HEK293 (cell line): ENCODE measurements around the gene METTL15.

ENCODE experiments used
- CTCF ChIA-PET: fragments of 350-600 bp; formaldehyde crosslinking; extraction: SDS; loops from one replicate; lab custom pipeline; 2021; ENCODE audit warnings: antibody characterized with exemption; lab: Yijun Ruan, JAX
- POLR2A ChIA-PET: fragments of 300-600 bp; formaldehyde crosslinking; extraction: SDS; loops from one replicate; lab custom pipeline; 2020; ENCODE audit warnings: antibody characterized with exemption, inconsistent platforms; lab: Yijun Ruan, JAX
- H3K27ac ChIP-seq: fragments of 200-500 bp; sonication (Bioruptor generic); 2 replicates; pipeline ENCODE4 v1.5.1; 2014; ENCODE audit warnings: low read depth, low read length, control low read depth, inconsistent platforms; ENCODE audit errors: extremely low read depth
- H3K36me3 ChIP-seq, 2 experiments: fragments of 200-500 bp in 1 of 2; sonication (Bioruptor generic) in 1 of 2; 1 replicate in 1 of 2; 2 replicates in 1 of 2; pipeline ENCODE4 v1.5.1; 2014 to 2017; ENCODE audit warnings: inconsistent platforms in 2 of 2, low read length in 2 of 2; ENCODE audit not compliant: control insufficient read depth in 2 of 2, insufficient read depth in 1 of 2
- H3K4me1 ChIP-seq: fragments of 200-500 bp; sonication (Bioruptor generic); 2 replicates; pipeline ENCODE4 v1.5.1; 2014; ENCODE audit warnings: mild to moderate bottlenecking, low read length, inconsistent platforms; ENCODE audit not compliant: control insufficient read depth, insufficient read depth
- H3K4me3 ChIP-seq: 2 replicates; pipeline ENCODE4 v1.5.1; 2011; ENCODE audit warnings: low read depth, mild to moderate bottlenecking, control low read depth, low read length, moderate library complexity
- H3K9me3 ChIP-seq: fragments of 200-500 bp; sonication (Bioruptor generic); 2 replicates; pipeline ENCODE4 v1.5.1; 2014; ENCODE audit warnings: low read depth, low read length, inconsistent platforms; ENCODE audit not compliant: control insufficient read depth, insufficient read depth
- PRDM1 ChIP-seq: fragments of 450-650 bp; formaldehyde crosslinking; IDR thresholded peaks from 2 replicates; pipeline ENCODE4; 2016; ENCODE audit warnings: missing biosample characterization, missing genetic modification characterization
- SCRT1 ChIP-seq: fragments of 450-650 bp; formaldehyde crosslinking; IDR thresholded peaks from 2 replicates; pipeline ENCODE4 v1.5.1; 2016; ENCODE audit warnings: missing biosample characterization, missing genetic modification characterization, borderline replicate concordance
- SCRT2 ChIP-seq: fragments of 450-650 bp; formaldehyde crosslinking; IDR thresholded peaks from 2 replicates; pipeline ENCODE4 v1.5.1; 2016; ENCODE audit warnings: missing biosample characterization, missing genetic modification characterization
- ZBTB6 ChIP-seq: fragments of 450-650 bp; formaldehyde crosslinking; IDR thresholded peaks from 2 replicates; pipeline ENCODE4 v1.5.1; 2017; ENCODE audit warnings: missing biosample characterization, missing genetic modification characterization
- ZBTB7A ChIP-seq: fragments of 450-650 bp; formaldehyde crosslinking; IDR thresholded peaks from 2 replicates; pipeline ENCODE4 v1.5.1; 2016; ENCODE audit warnings: low read depth, missing biosample characterization, missing genetic modification characterization
- ZFP37 ChIP-seq: fragments of 450-650 bp; formaldehyde crosslinking; IDR thresholded peaks from 2 replicates; pipeline ENCODE4 v1.5.1; 2016; ENCODE audit warnings: missing biosample characterization, missing genetic modification characterization
- ZFP69B ChIP-seq: fragments of 450-650 bp; formaldehyde crosslinking; IDR thresholded peaks from 2 replicates; pipeline ENCODE4 v1.5.1; 2016; ENCODE audit warnings: missing biosample characterization, missing genetic modification characterization
- ZNF112 ChIP-seq: fragments of 450-650 bp; formaldehyde crosslinking; IDR thresholded peaks from 2 replicates; pipeline ENCODE4 v1.5.0; 2017; ENCODE audit warnings: missing biosample characterization, missing genetic modification characterization
- ZNF133 ChIP-seq: fragments of 450-650 bp; formaldehyde crosslinking; IDR thresholded peaks from 2 replicates; pipeline ENCODE4 v1.5.1; 2016; ENCODE audit warnings: missing biosample characterization, missing genetic modification characterization
- ZNF157 ChIP-seq: fragments of 450-650 bp; formaldehyde crosslinking; IDR thresholded peaks from 2 replicates; pipeline ENCODE4 v1.5.1; 2016; ENCODE audit warnings: missing biosample characterization, missing genetic modification characterization
- ZNF184 ChIP-seq: fragments of 450-650 bp; IDR thresholded peaks from 2 replicates; pipeline ENCODE4 v1.5.1; 2018; ENCODE audit warnings: missing biosample characterization, mild to moderate bottlenecking, missing genetic modification characterization
- ZNF19 ChIP-seq: fragments of 450-650 bp; formaldehyde crosslinking; IDR thresholded peaks from 2 replicates; pipeline ENCODE4; 2016; ENCODE audit warnings: missing biosample characterization, missing genetic modification characterization, low read depth
- ZNF24 ChIP-seq: fragments of 450-650 bp; formaldehyde crosslinking; IDR thresholded peaks from 2 replicates; pipeline ENCODE4 v1.5.1; 2016; ENCODE audit warnings: missing biosample characterization, missing genetic modification characterization
- ZNF423 ChIP-seq: fragments of 450-650 bp; formaldehyde crosslinking; IDR thresholded peaks from 2 replicates; pipeline ENCODE4 v1.5.1; 2016; ENCODE audit warnings: missing biosample characterization, missing genetic modification characterization
- ZNF426 ChIP-seq: fragments of 450-650 bp; formaldehyde crosslinking; IDR thresholded peaks from 2 replicates; pipeline ENCODE4 v1.5.1; 2017; ENCODE audit warnings: missing biosample characterization, missing genetic modification characterization, mild to moderate bottlenecking, inconsistent platforms, moderate library complexity
- ZNF529 ChIP-seq: fragments of 450-650 bp; formaldehyde crosslinking; IDR thresholded peaks from 2 replicates; pipeline ENCODE4 v1.5.1; 2017; ENCODE audit warnings: missing genetic modification characterization, missing biosample characterization; ENCODE audit not compliant: insufficient replicate concordance
- ZNF530 ChIP-seq: fragments of 450-650 bp; formaldehyde crosslinking; IDR thresholded peaks from 2 replicates; pipeline ENCODE4 v1.5.1; 2016; ENCODE audit warnings: low read depth, missing biosample characterization, missing genetic modification characterization
- ZNF548 ChIP-seq: fragments of 450-650 bp; formaldehyde crosslinking; IDR thresholded peaks from 2 replicates; pipeline ENCODE4 v1.5.1; 2016; ENCODE audit warnings: missing biosample characterization, missing genetic modification characterization
- ZNF658 ChIP-seq: fragments of 450-650 bp; formaldehyde crosslinking; IDR thresholded peaks from 2 replicates; pipeline ENCODE4; 2016; ENCODE audit warnings: missing biosample characterization, missing genetic modification characterization
- ZNF660 ChIP-seq: fragments of 450-650 bp; IDR thresholded peaks from 2 replicates; pipeline ENCODE4 v1.5.1; 2018; ENCODE audit warnings: missing biosample characterization, mild to moderate bottlenecking, missing genetic modification characterization
- ZNF664 ChIP-seq: fragments of 450-650 bp; formaldehyde crosslinking; IDR thresholded peaks from 2 replicates; pipeline ENCODE4 v1.5.1; 2016; ENCODE audit warnings: missing biosample characterization, missing genetic modification characterization
- ZNF785 ChIP-seq: fragments of 450-650 bp; formaldehyde crosslinking; IDR thresholded peaks from 2 replicates; pipeline ENCODE4 v1.5.1; 2016; ENCODE audit warnings: missing biosample characterization, missing genetic modification characterization
- TF ChIP-seq, protein P1 (sequence below): fragments of 450-650 bp; formaldehyde crosslinking; IDR thresholded peaks from 2 replicates; pipeline ENCODE4 v1.5.1; 2017; ENCODE audit warnings: missing biosample characterization, missing genetic modification characterization
- TF ChIP-seq, protein P2 (sequence below): fragments of 450-650 bp; formaldehyde crosslinking; IDR thresholded peaks from 2 replicates; pipeline ENCODE4 v1.5.1; 2016; ENCODE audit warnings: missing biosample characterization, missing genetic modification characterization
- TF ChIP-seq, protein P3 (sequence below): fragments of 450-650 bp; formaldehyde crosslinking; IDR thresholded peaks from 2 replicates; pipeline ENCODE4 v1.5.1; 2017; ENCODE audit warnings: missing biosample characterization, mild to moderate bottlenecking, missing genetic modification characterization, moderate library complexity

The METTL15 gene

GRCh38 chr11:28243061-28243460, 134.9 kb downstream of the METTL15 start (continued):
- TF ChIP-seq, protein P1, sequence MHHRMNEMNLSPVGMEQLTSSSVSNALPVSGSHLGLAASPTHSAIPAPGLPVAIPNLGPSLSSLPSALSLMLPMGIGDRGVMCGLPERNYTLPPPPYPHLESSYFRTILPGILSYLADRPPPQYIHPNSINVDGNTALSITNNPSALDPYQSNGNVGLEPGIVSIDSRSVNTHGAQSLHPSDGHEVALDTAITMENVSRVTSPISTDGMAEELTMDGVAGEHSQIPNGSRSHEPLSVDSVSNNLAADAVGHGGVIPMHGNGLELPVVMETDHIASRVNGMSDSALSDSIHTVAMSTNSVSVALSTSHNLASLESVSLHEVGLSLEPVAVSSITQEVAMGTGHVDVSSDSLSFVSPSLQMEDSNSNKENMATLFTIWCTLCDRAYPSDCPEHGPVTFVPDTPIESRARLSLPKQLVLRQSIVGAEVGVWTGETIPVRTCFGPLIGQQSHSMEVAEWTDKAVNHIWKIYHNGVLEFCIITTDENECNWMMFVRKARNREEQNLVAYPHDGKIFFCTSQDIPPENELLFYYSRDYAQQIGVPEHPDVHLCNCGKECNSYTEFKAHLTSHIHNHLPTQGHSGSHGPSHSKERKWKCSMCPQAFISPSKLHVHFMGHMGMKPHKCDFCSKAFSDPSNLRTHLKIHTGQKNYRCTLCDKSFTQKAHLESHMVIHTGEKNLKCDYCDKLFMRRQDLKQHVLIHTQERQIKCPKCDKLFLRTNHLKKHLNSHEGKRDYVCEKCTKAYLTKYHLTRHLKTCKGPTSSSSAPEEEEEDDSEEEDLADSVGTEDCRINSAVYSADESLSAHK (tag by site-specific recombination) = no peak
- TF ChIP-seq ZNF658 = no peak
- no peak for TF ChIP-seq ZBTB7A (tag by site-specific recombination)
- TF ChIP-seq ZNF112 (tag by site-specific recombination) = no peak

DNA sequence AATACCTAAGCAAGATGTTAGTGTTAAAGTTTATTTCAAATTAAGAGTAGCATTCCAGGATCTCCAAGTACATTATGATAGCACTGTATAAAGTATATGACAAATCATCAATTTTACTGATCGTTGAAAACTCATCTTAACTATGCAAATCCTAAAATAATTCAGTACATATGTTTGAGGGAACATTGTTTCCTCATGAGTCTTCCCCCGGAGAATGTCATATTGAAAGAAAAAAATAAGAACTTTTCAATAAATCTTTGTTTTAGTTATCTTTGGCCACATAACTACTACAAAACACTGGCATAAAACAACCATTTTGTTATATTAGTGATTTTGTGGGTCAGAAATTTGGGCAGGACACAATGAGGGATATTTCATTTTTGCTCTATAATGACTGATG, 135.4 kb downstream of the METTL15 start:
- Histone ChIP-seq H3K27ac (no peak overlapping the region), H3K4me3 (no peak overlapping the region), H3K4me1 (no peaks in the 10 kb centered on the region), H3K36me3 (no peaks in the 10 kb centered on the region), H3K9me3 (no peaks in the 10 kb centered on the region)
- CTCF ChIA-PET = interaction anchor here (1.0 kb wide), 1 partner anchor 10 kb away, joined by 5 read pairs; no protein-coding TSS in a partner anchor
- POLR2A ChIA-PET = no interaction called here
- TF ChIP-seq ZNF133 (tag by site-specific recombination) (no peak), ZFP37 (no peak), ZFP69B (no peak), ZNF530 (no peak), ZNF184 (no peak), ZNF664 (tag by site-specific recombination) (no peak), ZNF785 (no peak)
- TF ChIP-seq, protein P2, sequence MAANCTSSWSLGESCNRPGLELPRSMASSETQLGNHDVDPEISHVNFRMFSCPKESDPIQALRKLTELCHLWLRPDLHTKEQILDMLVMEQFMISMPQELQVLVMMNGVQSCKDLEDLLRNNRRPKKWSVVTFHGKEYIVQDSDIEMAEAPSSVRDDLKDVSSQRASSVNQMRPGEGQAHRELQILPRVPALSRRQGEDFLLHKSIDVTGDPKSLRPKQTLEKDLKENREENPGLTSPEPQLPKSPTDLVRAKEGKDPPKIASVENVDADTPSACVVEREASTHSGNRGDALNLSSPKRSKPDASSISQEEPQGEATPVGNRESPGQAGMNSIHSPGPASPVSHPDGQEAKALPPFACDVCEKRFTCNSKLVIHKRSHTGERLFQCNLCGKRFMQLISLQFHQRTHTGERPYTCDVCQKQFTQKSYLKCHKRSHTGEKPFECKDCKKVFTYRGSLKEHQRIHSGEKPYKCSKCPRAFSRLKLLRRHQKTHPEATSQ (tag by site-specific recombination) = no peak

DNA sequence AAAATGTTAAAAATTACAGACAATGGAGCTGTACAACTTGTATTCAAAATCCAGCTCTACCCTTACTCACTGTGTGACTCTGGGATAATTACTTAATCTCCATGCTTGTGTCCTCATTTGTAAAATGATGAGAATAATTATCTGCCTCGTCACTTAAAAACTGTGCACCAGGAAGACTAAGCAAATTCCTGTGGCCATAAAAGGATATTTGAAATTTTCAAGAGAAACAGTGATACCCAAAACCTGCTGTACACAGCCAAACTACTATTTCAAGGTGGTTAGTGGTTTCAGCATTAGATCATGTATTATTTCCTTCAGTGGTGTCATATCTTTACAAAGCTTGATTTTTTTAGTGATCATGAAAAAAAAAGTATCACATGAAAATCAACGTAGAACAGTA, 136.9 kb downstream of the METTL15 start:
- Histone ChIP-seq H3K4me3 (no peak overlapping the region), H3K27ac (no peak overlapping the region), H3K9me3 (no peaks in the 10 kb centered on the region), H3K36me3 (no peaks in the 10 kb centered on the region), H3K4me1 (no peaks in the 10 kb centered on the region)
- TF ChIP-seq SCRT2 (tag by site-specific recombination) = no peak
- no peak for TF ChIP-seq ZNF548 (tag by site-specific recombination)
- no peak for TF ChIP-seq SCRT1 (tag by site-specific recombination)
- no peak for TF ChIP-seq ZNF426 (tag by site-specific recombination)
- no peak for TF ChIP-seq ZNF184
- TF ChIP-seq ZNF660 (tag by site-specific recombination) = no peak
- no peak for TF ChIP-seq ZBTB6 (tag by site-specific recombination)
- no peak for TF ChIP-seq ZNF529 (tag by site-specific recombination)
- TF ChIP-seq PRDM1 (tag by site-specific recombination) = no peak
- TF ChIP-seq ZNF19 (tag by site-specific recombination) = no peak
- TF ChIP-seq ZNF423 (tag by site-specific recombination) = no peak
- TF ChIP-seq, protein P3, sequence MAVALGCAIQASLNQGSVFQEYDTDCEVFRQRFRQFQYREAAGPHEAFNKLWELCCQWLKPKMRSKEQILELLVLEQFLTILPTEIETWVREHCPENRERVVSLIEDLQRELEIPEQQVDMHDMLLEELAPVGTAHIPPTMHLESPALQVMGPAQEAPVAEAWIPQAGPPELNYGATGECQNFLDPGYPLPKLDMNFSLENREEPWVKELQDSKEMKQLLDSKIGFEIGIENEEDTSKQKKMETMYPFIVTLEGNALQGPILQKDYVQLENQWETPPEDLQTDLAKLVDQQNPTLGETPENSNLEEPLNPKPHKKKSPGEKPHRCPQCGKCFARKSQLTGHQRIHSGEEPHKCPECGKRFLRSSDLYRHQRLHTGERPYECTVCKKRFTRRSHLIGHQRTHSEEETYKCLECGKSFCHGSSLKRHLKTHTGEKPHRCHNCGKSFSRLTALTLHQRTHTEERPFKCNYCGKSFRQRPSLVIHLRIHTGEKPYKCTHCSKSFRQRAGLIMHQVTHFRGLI (tag by site-specific recombination) = no peak
- TF ChIP-seq, protein P2 (tag by site-specific recombination) = no peak
- TF ChIP-seq ZNF157 (tag by site-specific recombination) = no peak
- no peak for TF ChIP-seq ZNF24 (tag by site-specific recombination)
- CTCF ChIA-PET = no interaction called here
- POLR2A ChIA-PET = no interaction called here
